Stimulated activated CD4-positive, alpha-beta T cell treated with anti-CD3 and anti-CD28 coated beads, Interleukin-4, amount 100 ng/mL, for 48 hours (primary cell): Measurements from ENCODE around the gene ATXN1.

Source experiments
- DNase-seq, 2 donors: peaks; one replicate each; pipeline ENCODE4 v3.0.0-alpha.2; 2020; ENCODE audit warnings: low read depth in 2 of 2

ATXN1 gene

DNA sequence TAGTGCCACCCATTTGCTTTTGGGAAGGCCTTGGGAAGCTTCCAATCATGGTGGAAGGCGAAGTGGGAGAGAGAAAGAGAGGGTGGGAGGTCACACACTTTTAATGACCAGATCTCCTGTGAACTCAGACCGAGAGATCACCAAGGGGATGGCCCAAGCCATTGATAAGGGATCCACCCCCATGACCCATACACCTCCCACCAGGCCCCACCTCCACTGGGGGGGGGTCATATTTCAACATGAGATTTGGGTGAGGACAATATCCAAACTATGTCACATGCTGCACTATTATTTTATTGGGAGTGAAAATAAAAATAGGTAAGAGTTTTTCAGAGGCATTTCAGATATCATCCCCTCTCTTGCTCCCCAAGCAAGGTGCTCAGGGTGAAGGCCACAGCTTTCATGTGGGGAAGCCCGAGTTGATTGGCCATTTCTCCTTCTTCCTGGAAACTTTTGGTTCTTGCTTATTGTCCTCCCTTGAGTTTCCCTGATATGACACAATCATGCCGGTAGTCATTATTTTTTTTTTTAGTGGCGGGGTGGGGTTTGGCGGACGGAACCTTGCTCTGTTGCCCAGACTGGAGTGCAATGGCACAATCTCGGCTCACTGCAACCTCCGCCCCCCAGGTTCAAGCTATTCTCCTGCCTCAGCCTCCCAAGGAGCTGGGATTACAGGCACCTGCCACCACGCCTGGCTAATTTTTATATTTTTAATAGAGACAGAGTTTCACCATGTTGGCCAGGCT, 507.7 kb downstream of the ATXN1 start:
- no peak for DNase-seq

DNA sequence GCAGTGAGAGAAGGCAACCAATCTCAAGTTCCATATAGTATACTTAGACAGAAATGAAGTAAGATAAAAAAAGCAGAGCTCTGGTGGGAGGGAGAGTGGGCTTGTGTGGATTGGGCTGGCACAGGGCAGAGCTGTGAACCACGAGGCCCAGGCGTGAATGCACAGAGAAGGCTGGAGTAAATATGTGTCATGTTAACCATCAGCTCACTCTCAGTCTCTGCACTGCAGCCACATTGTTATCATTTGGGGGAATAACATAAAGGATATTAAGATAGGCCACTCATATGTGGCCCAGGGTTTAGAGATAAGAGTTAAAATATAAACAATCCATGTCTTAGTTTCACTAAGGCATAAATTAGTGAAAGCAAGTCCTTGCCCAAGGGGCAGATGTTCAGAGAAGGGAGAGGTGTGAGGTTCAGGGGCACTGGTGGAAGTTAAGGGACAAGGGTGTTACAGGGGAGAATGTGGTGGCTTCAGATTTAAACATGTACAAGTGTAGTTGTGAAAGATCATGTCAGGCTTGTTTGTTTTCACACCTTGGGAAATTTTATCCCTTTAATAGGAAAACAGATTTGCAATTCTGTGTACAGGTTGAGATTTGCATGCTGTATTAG, 508.5 kb downstream of the ATXN1 start:
- no peak for DNase-seq

DNA sequence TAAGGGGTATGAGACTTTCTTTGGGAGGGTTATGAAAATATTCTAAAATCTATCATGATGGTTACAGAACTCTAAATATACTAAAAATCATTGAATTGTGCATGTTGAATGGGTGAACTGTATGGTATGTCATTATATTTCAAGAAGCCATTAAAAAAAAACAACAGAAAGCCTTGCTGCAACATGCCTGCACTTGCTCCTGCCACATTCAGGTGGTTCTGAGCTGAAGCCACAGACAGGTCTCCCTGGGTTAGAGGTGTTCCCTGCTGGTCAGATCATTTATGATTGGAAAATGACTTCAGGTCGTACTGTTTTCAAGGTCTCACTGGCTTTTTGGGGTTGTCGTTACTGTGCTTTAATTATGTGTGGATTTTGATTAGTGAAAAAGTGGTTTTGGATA, 509.6 kb downstream of the ATXN1 start:
- no peak for DNase-seq

DNA sequence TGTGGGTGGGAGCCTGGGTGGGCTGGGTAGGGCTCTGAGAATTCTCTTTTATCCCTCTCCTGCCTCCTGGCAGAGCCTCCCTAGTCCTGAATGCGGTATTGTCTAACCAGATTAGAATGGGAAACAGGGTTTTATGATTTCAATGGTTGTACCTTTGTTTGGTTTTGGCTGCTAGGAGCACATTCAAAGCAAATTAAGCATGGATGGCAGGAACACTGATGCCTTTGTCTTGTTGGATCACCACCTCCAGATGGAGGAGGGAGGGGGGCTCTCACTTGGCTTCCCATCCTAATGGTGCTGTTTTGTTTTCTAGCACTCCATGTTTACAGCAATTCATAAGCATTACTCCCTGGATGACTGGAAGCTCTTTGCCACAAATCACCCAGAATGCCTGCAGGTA, 511.3 kb downstream of the ATXN1 start:
- DNase-seq: no peak
